ENCODE data around the gene NEK1.

NEK1 gene

GRCh38 chr4:169410839-169411770 is 201.3 kb downstream of the NEK1 start:
- Histone ChIP-seq H3K36me3 (ENCODE audit: control insufficient read depth, low read depth, low read length) (no peaks in the 10 kb centered on the region), H3K9ac (ENCODE audit: low read length) (no peak overlapping the region), H3K9me3 (ENCODE audit: control insufficient read depth, low read depth, low read length) (no peaks in the 10 kb centered on the region), H3K4me3 (ENCODE audit: low read length) (no peak overlapping the region), H3K27ac (ENCODE audit: low read length) (no peak overlapping the region), H3K27me3 (ENCODE audit: control insufficient read depth, insufficient read depth, low read length) (no peaks in the 10 kb centered on the region), H3K4me1 (ENCODE audit: control insufficient read depth, low read depth, low read length) (peaks cover 4% of the 10 kb centered on the region)

- no peaks in the 10 kb centered on the region for H3K27me3 ChIP-seq (ENCODE audit: control insufficient read depth, insufficient read depth, low read length)
- peaks cover 8% of the 10 kb centered on the region for H3K4me1 ChIP-seq (ENCODE audit: control insufficient read depth, low read depth, low read length)
- H3K4me3 ChIP-seq (ENCODE audit: low read length), result no peak overlapping the region
- no peaks in the 10 kb centered on the region for H3K36me3 ChIP-seq (ENCODE audit: control insufficient read depth, low read depth, low read length)
- H3K27ac ChIP-seq (ENCODE audit: low read length), result no peak overlapping the region
- no peaks in the 10 kb centered on the region for H3K9me3 ChIP-seq (ENCODE audit: control insufficient read depth, low read depth, low read length)
- no peak overlapping the region for H3K9ac ChIP-seq (ENCODE audit: low read length)
Measured at GRCh38 chr4:169407217-169407845, 205.1 kb downstream of the NEK1 start.

GRCh38 chr4:169404960-169405359 is 207.4 kb downstream of the NEK1 start:
- no peaks in the 10 kb centered on the region for H3K27me3 ChIP-seq (ENCODE audit: control insufficient read depth, insufficient read depth, low read length)
- no peaks in the 10 kb centered on the region for H3K9me3 ChIP-seq (ENCODE audit: control insufficient read depth, low read depth, low read length)
- peak overlapping the region; percentile 11 for H3K4me3 ChIP-seq (ENCODE audit: low read length)
- no peak overlapping the region for H3K27ac ChIP-seq (ENCODE audit: low read length)
- no peak overlapping the region for H3K9ac ChIP-seq (ENCODE audit: low read length)
- no peaks in the 10 kb centered on the region for H3K36me3 ChIP-seq (ENCODE audit: control insufficient read depth, low read depth, low read length)
- peaks cover 7% of the 10 kb centered on the region for H3K4me1 ChIP-seq (ENCODE audit: control insufficient read depth, low read depth, low read length)

GRCh38 chr4:169400832-169401231 is 211.6 kb downstream of the NEK1 start:
- H3K27me3 ChIP-seq (ENCODE audit: control insufficient read depth, insufficient read depth, low read length), result no peaks in the 10 kb centered on the region
- no peak overlapping the region for H3K9ac ChIP-seq (ENCODE audit: low read length)
- H3K36me3 ChIP-seq (ENCODE audit: control insufficient read depth, low read depth, low read length), result no peaks in the 10 kb centered on the region
- H3K27ac ChIP-seq (ENCODE audit: low read length), result no peak overlapping the region
- no peak overlapping the region for H3K4me3 ChIP-seq (ENCODE audit: low read length)
- peaks cover 7% of the 10 kb centered on the region for H3K4me1 ChIP-seq (ENCODE audit: control insufficient read depth, low read depth, low read length)
- H3K9me3 ChIP-seq (ENCODE audit: control insufficient read depth, low read depth, low read length), result no peaks in the 10 kb centered on the region

- H3K9ac ChIP-seq (ENCODE audit: low read length), result no peak overlapping the region
- H3K36me3 ChIP-seq (ENCODE audit: control insufficient read depth, low read depth, low read length), result no peaks in the 10 kb centered on the region
- no peak overlapping the region for H3K27ac ChIP-seq (ENCODE audit: low read length)
- H3K4me1 ChIP-seq (ENCODE audit: control insufficient read depth, low read depth, low read length), result peaks cover 7% of the 10 kb centered on the region
- H3K27me3 ChIP-seq (ENCODE audit: control insufficient read depth, insufficient read depth, low read length), result no peaks in the 10 kb centered on the region
- H3K4me3 ChIP-seq (ENCODE audit: low read length), result no peak overlapping the region
- no peaks in the 10 kb centered on the region for H3K9me3 ChIP-seq (ENCODE audit: control insufficient read depth, low read depth, low read length)
Measured at GRCh38 chr4:169399976-169400767, 212.2 kb downstream of the NEK1 start.

- Histone ChIP-seq H3K27ac (ENCODE audit: low read length) (no peak overlapping the region), H3K4me1 (ENCODE audit: control insufficient read depth, low read depth, low read length) (no peaks in the 10 kb centered on the region), H3K9me3 (ENCODE audit: control insufficient read depth, low read depth, low read length) (no peaks in the 10 kb centered on the region), H3K9ac (ENCODE audit: low read length) (no peak overlapping the region), H3K4me3 (ENCODE audit: low read length) (no peak overlapping the region), H3K36me3 (ENCODE audit: control insufficient read depth, low read depth, low read length) (no peaks in the 10 kb centered on the region), H3K27me3 (ENCODE audit: control insufficient read depth, insufficient read depth, low read length) (no peaks in the 10 kb centered on the region)
Measured at GRCh38 chr4:169398316-169398715, 214.1 kb downstream of the NEK1 start.

- no peak overlapping the region for H3K9ac ChIP-seq (ENCODE audit: low read length)
Measured at GRCh38 chr4:169397762-169398161, 214.6 kb downstream of the NEK1 start.

GRCh38 chr4:169385376-169385775 is 227.0 kb downstream of the NEK1 start:
- H3K36me3 ChIP-seq (ENCODE audit: control insufficient read depth, low read depth, low read length), result no peaks in the 10 kb centered on the region
- H3K9me3 ChIP-seq (ENCODE audit: control insufficient read depth, low read depth, low read length), result no peaks in the 10 kb centered on the region
- no peaks in the 10 kb centered on the region for H3K4me1 ChIP-seq (ENCODE audit: control insufficient read depth, low read depth, low read length)
- no peaks in the 10 kb centered on the region for H3K27me3 ChIP-seq (ENCODE audit: control insufficient read depth, insufficient read depth, low read length)
- H3K27ac ChIP-seq (ENCODE audit: low read length), result no peak overlapping the region
- H3K9ac ChIP-seq (ENCODE audit: low read length), result no peak overlapping the region
- H3K4me3 ChIP-seq (ENCODE audit: low read length), result no peak overlapping the region

More at GRCh38 chr4:169397762-169398161, 214.6 kb downstream of the NEK1 start:
- H3K9me3 ChIP-seq (ENCODE audit: control insufficient read depth, low read depth, low read length), result no peaks in the 10 kb centered on the region
- H3K4me3 ChIP-seq (ENCODE audit: low read length), result no peak overlapping the region
- H3K27me3 ChIP-seq (ENCODE audit: control insufficient read depth, insufficient read depth, low read length), result no peaks in the 10 kb centered on the region
- no peaks in the 10 kb centered on the region for H3K36me3 ChIP-seq (ENCODE audit: control insufficient read depth, low read depth, low read length)
- no peak overlapping the region for H3K27ac ChIP-seq (ENCODE audit: low read length)
- no peaks in the 10 kb centered on the region for H3K4me1 ChIP-seq (ENCODE audit: control insufficient read depth, low read depth, low read length)

- H3K36me3 ChIP-seq (ENCODE audit: control insufficient read depth, low read depth, low read length), result no peaks in the 10 kb centered on the region
- H3K27me3 ChIP-seq (ENCODE audit: control insufficient read depth, insufficient read depth, low read length), result no peaks in the 10 kb centered on the region
- no peak overlapping the region for H3K9ac ChIP-seq (ENCODE audit: low read length)
- H3K9me3 ChIP-seq (ENCODE audit: control insufficient read depth, low read depth, low read length), result no peaks in the 10 kb centered on the region
- H3K27ac ChIP-seq (ENCODE audit: low read length), result no peak overlapping the region
- H3K4me3 ChIP-seq (ENCODE audit: low read length), result no peak overlapping the region
- H3K4me1 ChIP-seq (ENCODE audit: control insufficient read depth, low read depth, low read length), result no peaks in the 10 kb centered on the region
Measured at GRCh38 chr4:169384779-169385178, 227.6 kb downstream of the NEK1 start.

- Histone ChIP-seq H3K4me1 (ENCODE audit: control insufficient read depth, low read depth, low read length) (no peaks in the 10 kb centered on the region), H3K9me3 (ENCODE audit: control insufficient read depth, low read depth, low read length) (no peaks in the 10 kb centered on the region), H3K36me3 (ENCODE audit: control insufficient read depth, low read depth, low read length) (no peaks in the 10 kb centered on the region), H3K4me3 (ENCODE audit: low read length) (no peak overlapping the region), H3K27ac (ENCODE audit: low read length) (no peak overlapping the region), H3K9ac (ENCODE audit: low read length) (no peak overlapping the region), H3K27me3 (ENCODE audit: control insufficient read depth, insufficient read depth, low read length) (no peaks in the 10 kb centered on the region)
Measured at GRCh38 chr4:169383724-169384123, 228.7 kb downstream of the NEK1 start.

- H3K36me3 ChIP-seq (ENCODE audit: control insufficient read depth, low read depth, low read length), result no peaks in the 10 kb centered on the region
- no peaks in the 10 kb centered on the region for H3K27me3 ChIP-seq (ENCODE audit: control insufficient read depth, insufficient read depth, low read length)
- H3K4me3 ChIP-seq (ENCODE audit: low read length), result no peak overlapping the region
- no peak overlapping the region for H3K27ac ChIP-seq (ENCODE audit: low read length)
- no peaks in the 10 kb centered on the region for H3K9me3 ChIP-seq (ENCODE audit: control insufficient read depth, low read depth, low read length)
- no peak overlapping the region for H3K9ac ChIP-seq (ENCODE audit: low read length)
- no peaks in the 10 kb centered on the region for H3K4me1 ChIP-seq (ENCODE audit: control insufficient read depth, low read depth, low read length)
Measured at GRCh38 chr4:169379688-169380087, 232.7 kb downstream of the NEK1 start.
